ENCODE data around the gene MRPL14. TPM values are rescaled to one million over a fixed set of nuclear protein-coding genes. Genes with fewer than 3 reads are reported as not detected.
A peak's percentile ranks its signal among the peaks of the same experiment; 100 is the strongest.

Gene MRPL14
- total and polyA plus RNA-seq, 9 of the 15 experiments (the other 6 are each of a cell fraction or from before 2014, with no cell fraction given) = 126 to 424 (median 165) TPM

DNA sequence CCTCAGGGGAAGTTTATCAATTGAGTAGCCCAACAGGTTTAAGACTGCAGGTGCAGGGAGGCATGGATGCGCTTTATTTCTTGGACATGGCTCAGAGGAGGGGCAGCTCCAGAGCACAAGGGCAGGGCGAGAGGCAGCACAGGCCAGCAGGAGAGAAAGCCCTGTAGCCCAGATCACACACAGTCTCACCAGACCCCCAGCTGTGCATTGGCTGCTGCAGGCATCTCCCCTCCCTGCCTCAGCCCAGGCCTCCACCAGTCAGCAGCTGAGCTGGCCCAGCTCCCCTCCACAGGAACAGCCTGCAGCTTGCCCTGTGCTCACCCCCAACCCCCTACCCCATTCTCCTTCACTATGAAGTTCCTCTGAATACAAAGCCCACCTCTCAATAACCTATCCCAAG is 24.7 kb downstream of the MRPL14 start:
- intact Hi-C loops (cut with micrococcal nuclease) (no loop called here), in situ Hi-C loops (cut with MboI) (loop anchor here (5.0 kb wide), 1 partner anchor 50 kb away; no protein-coding TSS in a partner anchor)
- H3K36me3 ChIP-seq (ENCODE audit: control insufficient read depth, insufficient read depth, low read length) = peaks cover 88% of the 10 kb centered on the region
- no peak overlapping the region for H2AFZ ChIP-seq (ENCODE audit: low read depth, low read length)
- peaks cover 14% of the 10 kb centered on the region; the same call in 2 of the 3 replicates for H3K79me2 ChIP-seq (ENCODE audit: control insufficient read depth, insufficient read depth, low read length)
- ATAC-seq = peak; percentile 10; the same call in 1 of the 3 replicates
- TF ChIP-seq POLR2G (IDR thresholded peaks at IDR 0.05; ENCODE audit: low read depth, low read length) = peak; percentile 36; the same call in 1 of the 2 replicates
- no peak for TF ChIP-seq RBFOX2 (IDR thresholded peaks at IDR 0.05; ENCODE audit: low read depth, low read length)
- 87% methylated on average over 2 of the region's 2 CpGs for WGBS (ENCODE audit: insufficient coverage, low coverage, missing lambda C conversion rate)
- FAIRE-seq = no peak
- H3K9me3 ChIP-seq (replicated peaks; ENCODE audit: control insufficient read depth, insufficient read depth, low read depth, low read length) = no peaks in the 10 kb centered on the region
- POLR2A ChIA-PET = interaction anchor here (1.1 to 1.2 kb wide), 2 partner anchors 16 kb away, joined by 3 to 4 read pairs; no protein-coding TSS in a partner anchor
- DNase-seq (ENCODE audit: extremely low read depth in 1 of 4, low spot score in 3 of 4) = no peak
- H3K9ac ChIP-seq (ENCODE audit: insufficient read depth in 1 of 2, low read depth in 2 of 2, low read length in 2 of 2) = peak overlapping the region in 1 of 2 experiments; percentile 61; a peak in 2 of 4 replicates
- H3K9me1 ChIP-seq (ENCODE audit: control insufficient read depth, insufficient read depth, low read length) = no peaks in the 10 kb centered on the region
- no TSS peak for BruUV-seq (replicated peaks)
- no peak overlapping the region for H3K4me2 ChIP-seq (ENCODE audit: insufficient read depth, low read length)
- no peak overlapping the region for H3K4me3 ChIP-seq
- H3K4me1 ChIP-seq (replicated peaks in 1 of 2; ENCODE audit: control insufficient read depth in 2 of 2, insufficient read depth in 2 of 2, low read length in 2 of 2) = peaks cover 0 to 3% of the 10 kb centered on the region in 2 experiments; a peak in 2 of 5 replicates
- no peak overlapping the region for H3K27ac ChIP-seq (ENCODE audit: extremely low read depth, low read depth, low read length)
- CTCF ChIA-PET (ENCODE audit: low intra/inter-chr PET ratio) = no interaction called here
- H3K27me3 ChIP-seq (ENCODE audit: control insufficient read depth in 2 of 2, insufficient read depth in 2 of 2, low read length in 2 of 2) = no peaks in the 10 kb centered on the region
- H4K20me1 ChIP-seq (replicated peaks; ENCODE audit: control insufficient read depth, insufficient read depth, low read length) = peaks cover 8% of the 10 kb centered on the region

DNA sequence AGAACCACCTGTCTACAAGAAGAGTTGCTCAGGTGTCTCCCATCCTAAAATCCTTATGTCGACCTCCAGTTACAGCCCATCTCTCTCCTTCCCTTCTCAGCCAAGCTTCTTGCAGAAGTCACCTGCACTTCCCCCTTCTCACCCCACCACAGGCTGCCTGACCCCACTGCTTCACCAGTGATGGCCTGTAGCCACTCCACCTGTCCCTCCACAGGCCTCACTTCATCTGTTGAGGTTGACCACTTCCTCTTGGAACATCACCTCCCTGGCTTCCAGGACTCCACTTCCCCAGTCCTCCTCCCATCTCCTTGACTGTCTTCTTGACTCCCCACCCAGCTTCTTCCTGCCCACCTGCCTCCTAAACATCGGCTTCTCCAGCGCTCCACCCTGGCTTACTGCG is 25.4 kb downstream of the MRPL14 start:
- Histone ChIP-seq H3K36me3 (ENCODE audit: control insufficient read depth, insufficient read depth, low read length) (peaks cover 84% of the 10 kb centered on the region), H3K9me3 (replicated peaks; ENCODE audit: control insufficient read depth, insufficient read depth, low read depth, low read length) (no peaks in the 10 kb centered on the region), H3K4me2 (ENCODE audit: insufficient read depth, low read length) (no peak overlapping the region), H3K4me1 (replicated peaks in 1 of 2; ENCODE audit: control insufficient read depth in 2 of 2, insufficient read depth in 2 of 2, low read length in 2 of 2) (peaks cover 0 to 3% of the 10 kb centered on the region in 2 experiments; a peak in 2 of 5 replicates), H3K27me3 (ENCODE audit: control insufficient read depth in 2 of 2, insufficient read depth in 2 of 2, low read length in 2 of 2) (no peaks in the 10 kb centered on the region), H3K4me3 (no peak overlapping the region), H3K9ac (ENCODE audit: insufficient read depth in 1 of 2, low read depth in 2 of 2, low read length in 2 of 2) (no peak overlapping the region), H2AFZ (ENCODE audit: low read depth, low read length) (no peak overlapping the region), H3K9me1 (ENCODE audit: control insufficient read depth, insufficient read depth, low read length) (no peaks in the 10 kb centered on the region), H3K27ac (ENCODE audit: extremely low read depth, low read depth, low read length) (no peak overlapping the region), H3K79me2 (ENCODE audit: control insufficient read depth, insufficient read depth, low read length) (peaks cover 13% of the 10 kb centered on the region; the same call in 2 of the 3 replicates), H4K20me1 (replicated peaks; ENCODE audit: control insufficient read depth, insufficient read depth, low read length) (peaks cover 8% of the 10 kb centered on the region)
- POLR2A ChIA-PET = interaction anchor here (0.6 to 1.2 kb wide), 2 partner anchors 16 to 864 kb away, joined by 4 read pairs; no protein-coding TSS in a partner anchor
- ATAC-seq = no peak
- in situ Hi-C loops (cut with MboI) = loop anchor here (5.0 kb wide), 1 partner anchor 50 kb away; no protein-coding TSS in a partner anchor
- intact Hi-C loops (cut with micrococcal nuclease) = no loop called here
- CTCF ChIA-PET (ENCODE audit: low intra/inter-chr PET ratio) = no interaction called here
- no peak for FAIRE-seq
- no peak for DNase-seq (ENCODE audit: extremely low read depth in 1 of 4, low spot score in 3 of 4)
- BruUV-seq (replicated peaks) = no TSS peak
- WGBS (ENCODE audit: insufficient coverage, low coverage, missing lambda C conversion rate) = 80% methylated on average over 4 of the region's 4 CpGs
- TF ChIP-seq SUPT5H (IDR thresholded peaks at IDR 0.05) = peak; percentile 38; the same call in 1 of the 2 replicates
- TF ChIP-seq TCFL5 (CRISPR knock-in tag; conservative IDR thresholded peaks at IDR 0.05) = no peak
- TF ChIP-seq POLR2A (conservative IDR thresholded peaks at IDR 0.05) = 0 out of 2 replicates have a peak, but pooled peaks have one; percentile 20

Measured in K562 (cell line).